Activated CD8-positive, alpha-beta memory T cell treated with anti-CD3 and anti-CD28 coated beads, Interleukin-2, amount 50 U/mL, for 1 hour (primary cell): Measurements from ENCODE around the gene PCK1.
"Not testable (repeated sequence)": the region's sequence is repeated elsewhere in the genome, so short reads cannot be mapped to it uniquely, and the experiment has no call there.

Source experiments
- DNase-seq: peaks from one replicate; pipeline ENCODE4 v3.0.0-alpha.2; 2020; ENCODE audit errors: extremely low read depth

Gene PCK1

GRCh38 chr20:57560554-57561355, at the start of gene PCK1:
TSS of gene PCK1 (plus strand) at chr20:57561110. CDS start at chr20:57561412, 302 bp downstream.
- no peak for DNase-seq

- DNase-seq, result not testable (repeated sequence)
Measured at GRCh38 chr20:57511709-57512108, 49.2 kb upstream of the PCK1 start.

DNA sequence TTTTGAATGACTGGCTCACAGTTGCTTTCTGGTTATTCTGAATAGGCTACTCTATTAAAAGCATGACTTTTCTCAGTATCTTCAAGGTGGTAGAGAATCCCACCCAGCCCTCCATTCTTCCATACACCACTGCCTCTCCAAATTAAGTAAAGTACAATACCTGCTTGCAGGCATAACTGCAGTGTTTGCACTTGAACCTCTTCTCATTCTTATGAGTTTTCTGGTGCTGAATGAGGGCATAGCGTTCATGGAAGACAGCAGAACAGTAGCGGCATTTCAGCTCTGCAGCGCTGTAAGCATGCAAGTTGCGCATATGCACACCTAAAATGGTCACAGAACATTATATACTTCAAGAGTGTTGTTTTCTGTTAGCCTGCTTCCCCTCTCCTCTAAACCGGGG, 48.5 kb upstream of the PCK1 start:
- DNase-seq, result no peak

GRCh38 chr20:57513199-57513598, 47.7 kb upstream of the PCK1 start:
- DNase-seq, result no peak

DNA sequence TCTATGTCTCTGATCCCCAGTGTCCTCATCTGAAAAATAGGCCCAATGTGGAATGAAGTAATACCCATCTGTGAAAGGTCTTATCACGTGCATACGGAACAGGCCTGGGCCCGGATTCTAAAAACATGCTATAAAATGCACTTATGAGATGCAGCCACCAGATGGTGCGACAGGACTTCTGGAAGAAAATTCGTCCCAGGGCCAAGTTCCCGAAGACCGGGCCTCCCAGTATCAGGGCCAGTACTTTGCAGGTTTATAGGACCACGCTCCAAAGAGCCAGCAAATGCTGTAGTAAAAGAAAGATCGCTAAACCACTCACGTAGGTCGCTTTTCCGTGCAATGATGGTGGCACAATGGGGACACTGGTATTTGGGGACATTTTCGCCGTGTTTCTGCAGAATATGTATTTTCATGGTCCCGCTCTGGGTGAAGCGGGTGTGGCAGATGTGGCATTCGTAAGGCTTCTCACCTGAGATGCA, 46.6 kb upstream of the PCK1 start:
- no peak for DNase-seq

DNA sequence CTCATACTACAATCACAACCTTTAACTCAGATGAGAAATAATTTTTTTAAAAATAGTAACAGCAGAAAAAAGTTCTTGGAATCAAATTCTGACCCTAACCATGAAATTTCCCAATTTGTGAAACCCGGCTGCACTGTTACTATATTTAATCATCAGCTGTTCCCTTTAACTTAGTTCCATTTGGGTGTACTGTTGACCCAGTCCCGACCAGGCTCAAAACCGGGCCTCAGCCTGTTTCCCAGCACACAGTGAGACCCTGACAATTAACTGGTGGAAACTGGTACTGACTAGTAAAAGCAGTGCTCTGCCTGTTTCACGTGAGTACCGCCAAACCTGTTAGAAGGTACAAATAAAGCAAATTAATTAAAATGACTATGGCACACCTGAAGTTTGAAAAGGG, 43.0 kb upstream of the PCK1 start:
- no peak for DNase-seq

- DNase-seq, result no peak
Measured at GRCh38 chr20:57522380-57523140, 38.4 kb upstream of the PCK1 start.

DNA sequence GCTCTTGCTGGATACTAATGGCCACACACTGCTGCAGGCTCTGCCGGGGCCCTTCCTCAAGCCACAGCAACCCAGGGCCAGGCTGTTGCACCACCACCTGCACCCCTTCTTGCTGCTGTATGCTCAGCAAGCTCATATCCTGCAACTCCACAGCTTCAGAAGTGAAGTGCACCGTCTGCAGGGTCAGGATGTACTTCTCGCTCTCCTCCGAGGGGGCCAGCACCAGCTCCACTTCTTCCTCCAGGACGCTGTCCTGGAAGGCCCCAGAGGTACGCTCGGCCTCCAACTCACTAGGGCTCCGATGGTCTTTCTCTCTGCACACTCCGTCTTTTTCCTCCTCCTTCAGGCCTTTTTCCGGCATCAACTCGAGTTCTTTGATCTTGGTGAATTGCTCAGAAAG, 37.1 kb upstream of the PCK1 start:
- DNase-seq, result no peak

- DNase-seq, result no peak
Measured at GRCh38 chr20:57524511-57525176, 36.3 kb upstream of the PCK1 start, which contains the start of gene CTCFL. TSS of gene CTCFL (minus strand) at chr20:57525140. CDS start at chr20:57524205, 935 bp downstream.

- no peak for DNase-seq
Measured at GRCh38 chr20:57525328-57526086, 35.4 kb upstream of the PCK1 start.

- no peak for DNase-seq
Measured at GRCh38 chr20:57526087-57526884, 34.6 kb upstream of the PCK1 start.

DNA sequence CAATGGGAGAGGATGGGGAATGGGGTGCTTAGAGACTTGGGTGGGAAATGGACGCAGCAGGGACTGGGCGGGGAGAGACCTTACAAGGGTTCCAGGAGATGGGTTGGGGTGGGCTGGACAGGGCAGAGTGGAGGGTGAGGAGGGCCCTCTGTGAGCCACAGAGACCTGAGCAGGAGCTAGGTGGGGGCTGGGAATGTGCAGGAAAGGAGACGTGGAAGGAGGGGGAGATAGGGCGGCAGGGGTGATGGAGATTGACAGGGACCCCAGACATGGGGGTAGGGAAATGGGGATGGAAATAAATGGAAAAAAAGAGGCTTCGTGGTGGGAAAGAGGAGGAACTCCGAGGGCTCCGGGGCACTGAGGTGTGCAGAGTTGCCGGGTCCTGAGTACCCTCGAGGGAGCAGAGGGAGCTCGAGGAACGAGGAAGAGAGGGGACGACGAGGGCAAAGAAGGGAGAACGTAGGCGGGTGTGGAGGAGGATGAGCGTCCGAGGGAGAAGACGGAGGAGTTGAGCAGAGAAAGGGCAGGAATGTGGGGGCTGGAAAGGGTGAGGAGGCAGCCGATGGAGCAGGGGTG, 33.9 kb upstream of the PCK1 start:
- no peak for DNase-seq

- no peak for DNase-seq
Measured at GRCh38 chr20:57527728-57528127, 33.2 kb upstream of the PCK1 start.

- no peak for DNase-seq
Measured at GRCh38 chr20:57528148-57528547, 32.8 kb upstream of the PCK1 start.

DNA sequence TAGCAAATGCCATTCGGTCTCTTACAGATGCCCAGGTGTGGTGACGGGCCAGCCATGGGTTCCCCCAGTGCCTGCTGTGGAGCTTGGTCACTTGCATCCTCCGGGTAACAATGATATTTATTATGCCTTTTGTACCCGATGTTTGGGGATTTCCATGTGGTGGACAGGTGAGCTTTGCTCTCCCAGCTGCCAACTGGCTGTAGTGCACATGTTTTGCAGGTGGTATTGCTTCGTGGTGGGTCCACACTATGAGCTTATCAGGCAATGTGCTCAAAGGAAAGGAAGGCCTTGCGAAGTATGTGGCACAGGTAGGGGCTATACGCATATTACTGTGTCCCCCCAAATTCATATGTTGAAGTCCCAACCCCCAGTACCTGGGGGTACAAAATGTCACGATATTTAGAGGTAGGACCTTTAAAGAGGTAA, 31.7 kb upstream of the PCK1 start:
- DNase-seq, result no peak

- no peak for DNase-seq
Measured at GRCh38 chr20:57529810-57530209, 31.1 kb upstream of the PCK1 start.

- DNase-seq, result no peak
Measured at GRCh38 chr20:57530327-57530981, 30.5 kb upstream of the PCK1 start.

DNA sequence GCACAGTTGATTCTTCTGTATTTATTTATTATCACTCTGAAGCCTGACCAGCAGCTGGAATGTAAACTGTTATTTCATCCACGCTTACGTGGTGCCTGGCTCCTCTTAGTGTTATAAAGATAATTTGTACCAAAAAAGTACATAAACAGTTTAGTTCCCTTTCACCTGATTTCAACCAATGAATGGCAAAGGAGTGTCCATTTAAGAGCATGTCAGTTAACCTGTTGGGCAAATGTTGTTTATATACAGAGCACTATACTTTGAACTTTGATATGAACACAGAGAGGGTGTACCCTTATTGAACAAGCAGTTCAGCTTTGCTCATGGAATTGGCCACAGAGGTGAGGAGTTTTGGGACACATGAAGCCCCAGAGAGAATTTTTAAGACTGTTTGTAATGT, 28.8 kb upstream of the PCK1 start:
- no peak for DNase-seq

- no peak for DNase-seq
Measured at GRCh38 chr20:57535297-57535696, 25.6 kb upstream of the PCK1 start.
